HepG2 (cell line): ENCODE results near the gene TUBA4A. TPM values are rescaled to one million over a fixed set of nuclear protein-coding genes. Genes with fewer than 3 reads are reported as not detected.

Experiments
- ASH2L ChIP-seq: fragments of 300-600, 200-600 bp; sonication (generic); IDR thresholded peaks from 2 replicates; pipeline ENCODE4 v1.7.0; 2017; ENCODE audit warnings: low read depth, mild to moderate bottlenecking, moderate library complexity, mixed read lengths, low read length; ENCODE audit not compliant: insufficient read length
- ATRX ChIP-seq: sonication (generic); formaldehyde crosslinking; IDR thresholded peaks from 2 replicates; pipeline ENCODE4 v1.4.0; 2020; ENCODE audit warnings: missing genetic modification reagents, borderline replicate concordance
- DNMT1 ChIP-seq: sonication (generic); formaldehyde crosslinking; IDR thresholded peaks from 2 replicates; pipeline ENCODE4 v1.5.1; 2020; ENCODE audit warnings: mild to moderate bottlenecking, missing genetic modification reagents
- GLMP ChIP-seq: sonication (generic); formaldehyde crosslinking; IDR thresholded peaks from 2 replicates; pipeline ENCODE4 v1.9.0; 2021; ENCODE audit warnings: missing genetic modification reagents, mild to moderate bottlenecking, borderline replicate concordance
- MAZ ChIP-seq, 2 experiments: sonication (generic) in 1 of 2; formaldehyde crosslinking in 1 of 2; IDR thresholded peaks; 2 replicates each; pipeline versions ENCODE4 v1.5.0 to v1.6.1; 2012 to 2020; ENCODE audit warnings: low read depth in 2 of 2, mild to moderate bottlenecking in 2 of 2, borderline replicate concordance in 1 of 2, improper control_type of control experiment in 1 of 2, low read length in 1 of 2, missing genetic modification reagents in 1 of 2, moderate library complexity in 1 of 2
- SOX13 ChIP-seq, 3 experiments: fragments of 450-650 bp in 1 of 3; sonication (generic) in 1 of 3; formaldehyde crosslinking in 1 of 3; IDR thresholded peaks in 2 of 3; conservative IDR thresholded peaks in 1 of 3; 2 replicates each; pipeline versions ENCODE4 v1.5.0 to v1.6.1; 2016 to 2020; ENCODE audit warnings: antibody characterized with exemption in 1 of 3, mild to moderate bottlenecking in 1 of 3, missing compliant biosample characterization in 1 of 3, missing genetic modification reagents in 1 of 3, moderate library complexity in 1 of 3
- SP5 ChIP-seq: IDR thresholded peaks from 2 replicates; pipeline ENCODE4 v1.6.1; 2016; ENCODE audit warnings: low read depth, borderline replicate concordance
- TCF7 ChIP-seq: sonication (generic); IDR thresholded peaks from 2 replicates; pipeline ENCODE4 v1.6.1; 2016; ENCODE audit warnings: antibody characterized with exemption, low read depth
- ZNF142 ChIP-seq: sonication (generic); formaldehyde crosslinking; IDR thresholded peaks from 2 replicates; pipeline ENCODE4 v1.4.0; 2020; ENCODE audit warnings: missing genetic modification reagents
- ZNF34 ChIP-seq: sonication (generic); formaldehyde crosslinking; IDR thresholded peaks from 2 replicates; pipeline ENCODE4 v1.4.0; 2020; ENCODE audit warnings: mild to moderate bottlenecking, missing genetic modification reagents, borderline replicate concordance
- ZNF432 ChIP-seq: sonication (generic); formaldehyde crosslinking; IDR thresholded peaks from 2 replicates; pipeline ENCODE4 v1.5.0; 2020; ENCODE audit warnings: missing genetic modification reagents, mild to moderate bottlenecking, borderline replicate concordance
- ZNF709 ChIP-seq: sonication (generic); formaldehyde crosslinking; IDR thresholded peaks from 2 replicates; pipeline ENCODE4 v1.5.0; 2020; ENCODE audit warnings: mild to moderate bottlenecking, missing genetic modification reagents
- ZNF775 ChIP-seq: sonication (generic); formaldehyde crosslinking; IDR thresholded peaks from 2 replicates; pipeline ENCODE4 v1.4.0; 2020; ENCODE audit warnings: missing genetic modification reagents, mild to moderate bottlenecking, moderate library complexity, borderline replicate concordance
- ZNF784 ChIP-seq: sonication (generic); formaldehyde crosslinking; IDR thresholded peaks from 2 replicates; pipeline ENCODE4 v1.5.1; 2020; ENCODE audit warnings: missing genetic modification reagents, mild to moderate bottlenecking, borderline replicate concordance
- polyA plus RNA-seq, 8 experiments: library from polyadenylated mRNA; depleted of rRNA in 3 of 8; stranded (reverse) in 7 of 8; unstranded in 1 of 8; fragments of >200 nt; fragmentation: Illumina TruSeq in 4 of 8; extraction: Trizol in 4 of 8; gene quantifications; 2 replicates each; pipeline versions ENCODE4 v1.2.1 to v1.2.3, GENCODE V29; 2011 to 2016; ENCODE audit warnings: low read depth in 4 of 8, missing spikeins in 1 of 8, mixed read lengths in 1 of 8; ENCODE audit not compliant: insufficient read depth in 1 of 8
- total RNA-seq, 5 experiments: library from RNA; depleted of rRNA; stranded (reverse); fragments of >200 nt; fragmentation: Illumina TruSeq; extraction: Trizol; gene quantifications; 2 replicates each; pipeline ENCODE4 v1.2.3, GENCODE V29; 2016; ENCODE audit warnings: low read depth in 1 of 5

TUBA4A gene
- total and polyA plus RNA-seq, 2 of the 13 experiments (the other 11 are each of a cell fraction or from before 2014, with no cell fraction given): 1.3 to 12.7 TPM

GRCh38 chr2:219249203-219249980, 4.3 kb downstream of the TUBA4A start (continued):
- no peak for TF ChIP-seq SOX13 (IDR thresholded peaks at IDR 0.05)
- TF ChIP-seq SOX13 (CRISPR knock-in tag; conservative IDR thresholded peaks at IDR 0.05 in 1 of 2, IDR thresholded peaks at IDR 0.05 in 1 of 2): no peak; a peak in 2 of 4 replicates
- 0 out of 2 replicates have a peak, but pooled peaks have one; percentile 25 for TF ChIP-seq SP5 (CRISPR knock-in tag)
- no peak for TF ChIP-seq GLMP (CRISPR knock-in tag)
- 0 out of 2 replicates have a peak, but pooled peaks have one; percentile 46 for TF ChIP-seq ZNF34 (CRISPR knock-in tag)
- no peak for TF ChIP-seq DNMT1
- peak; percentile 93; the same call in 1 of the 2 replicates for TF ChIP-seq ZNF709 (CRISPR knock-in tag)
- no peak for TF ChIP-seq TCF7
- peak; percentile 94 for TF ChIP-seq ASH2L
- no peak for TF ChIP-seq ATRX (CRISPR knock-in tag)
- TF ChIP-seq ZNF142 (CRISPR knock-in tag): no peak
- no peak for TF ChIP-seq MAZ (IDR thresholded peaks at IDR 0.05; ENCODE audit: borderline replicate concordance, low read depth, low read length)
- TF ChIP-seq MAZ (CRISPR knock-in tag; IDR thresholded peaks at IDR 0.05; ENCODE audit: low read depth): peak; percentile 82
- 0 out of 2 replicates have a peak, but pooled peaks have one; percentile 83 for TF ChIP-seq ZNF784
- TF ChIP-seq ZNF775 (CRISPR knock-in tag): no peak; the same call in 1 of the 2 replicates
- no peak for TF ChIP-seq ZNF432 (CRISPR knock-in tag)
